Mammary microvascular endothelial cell (primary cell): ENCODE data around the gene PRSS22. TPM values are rescaled to one million over a fixed set of nuclear protein-coding genes. Genes with fewer than 3 reads are reported as not detected.

Source experiments
- total RNA-seq: library from RNA; depleted of rRNA; stranded (reverse); fragments of >200 nt; gene quantifications from 2 replicates; pipeline ENCODE4 v1.2.3, GENCODE V29; 2015

PRSS22 gene
- not detected in 2 replicates for total RNA-seq

DNA sequence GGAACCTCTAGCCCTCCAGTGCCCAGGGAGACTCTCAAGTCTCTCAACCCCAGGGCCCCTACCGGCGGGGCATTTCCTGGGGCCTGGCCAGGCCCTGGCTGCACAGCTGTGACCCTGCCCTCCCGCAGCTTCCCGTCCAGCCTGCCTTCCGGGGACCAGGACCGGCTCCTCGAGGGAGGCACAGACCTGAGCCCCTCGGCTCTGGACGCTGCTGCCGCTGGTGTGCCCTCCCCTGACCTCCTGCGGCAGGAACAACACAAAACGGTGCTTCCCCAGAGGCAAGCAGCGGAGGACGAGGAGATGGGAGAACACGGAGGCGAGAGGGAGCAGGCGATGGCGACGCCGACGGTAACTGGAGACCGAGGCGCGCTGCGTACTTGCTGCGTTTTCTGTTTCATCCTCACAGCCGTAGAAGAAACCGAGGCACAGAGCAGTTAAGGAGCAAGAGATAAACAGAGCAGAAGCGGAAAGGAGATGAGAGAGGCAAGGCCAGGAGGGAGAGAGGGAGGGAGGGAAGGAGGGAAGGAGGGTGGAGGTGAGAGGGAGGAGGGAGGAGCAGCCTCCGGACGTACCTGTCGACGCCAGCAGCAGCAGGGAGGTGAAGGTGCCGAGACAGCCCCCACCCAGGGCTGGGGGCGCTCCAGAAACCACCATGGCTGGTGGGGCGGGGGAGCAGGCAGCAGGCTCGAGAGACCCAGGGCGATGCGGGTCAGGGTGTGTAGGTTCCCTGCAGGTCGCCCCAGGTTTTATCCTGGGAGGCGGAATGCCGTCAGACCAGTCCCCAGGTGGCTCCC lies at the start of gene PRSS22:
TSS of gene PRSS22 (minus strand) at position 720 of the 794 bp plus-strand sequence. CDS start at position 654, 66 bp downstream.

DNA sequence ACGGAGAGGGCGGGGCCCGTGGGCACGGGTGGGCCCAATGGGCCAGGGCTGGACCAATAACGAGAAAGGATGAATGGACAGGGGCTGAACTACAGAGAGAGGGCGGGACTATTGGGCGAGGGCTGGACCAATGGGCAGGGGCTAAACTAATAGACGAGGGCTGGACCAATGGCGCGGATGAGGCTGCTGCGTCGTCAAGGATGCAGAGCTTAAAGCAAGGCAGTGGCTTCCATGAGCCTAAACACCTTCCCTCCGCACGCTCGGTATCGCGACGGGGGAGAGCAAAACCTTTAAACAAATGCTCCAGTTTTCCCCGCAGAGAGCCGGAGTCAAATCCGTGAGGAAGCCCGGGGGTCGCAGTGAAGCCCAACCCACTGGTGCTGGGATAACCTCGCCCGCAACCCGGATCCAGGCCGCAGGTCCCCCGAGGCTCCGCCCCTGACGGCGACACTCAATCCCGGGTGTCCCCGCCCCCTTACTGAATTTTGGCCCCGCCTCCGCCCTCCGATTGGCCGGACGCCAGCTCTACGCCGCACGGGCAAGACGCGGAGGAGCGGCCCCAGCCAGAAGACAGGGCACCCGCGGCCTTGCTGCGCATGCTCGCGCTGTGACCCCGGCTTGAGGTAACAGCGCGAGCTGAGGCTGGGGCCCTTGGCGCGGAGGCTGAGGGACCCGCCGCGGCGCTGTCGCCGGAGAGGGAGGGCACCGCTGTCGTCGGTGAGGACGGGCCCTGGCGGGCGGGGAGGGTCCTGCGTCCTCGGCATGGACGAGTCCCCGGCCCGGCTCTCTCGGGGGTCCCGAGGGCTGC lies 24.9 kb upstream of the PRSS22 start, which contains the start of gene FLYWCH2:
TSS of gene FLYWCH2 (plus strand) at position 566 of the 808 bp plus-strand sequence. CDS start 13,235 bp downstream, outside the sequence.

DNA sequence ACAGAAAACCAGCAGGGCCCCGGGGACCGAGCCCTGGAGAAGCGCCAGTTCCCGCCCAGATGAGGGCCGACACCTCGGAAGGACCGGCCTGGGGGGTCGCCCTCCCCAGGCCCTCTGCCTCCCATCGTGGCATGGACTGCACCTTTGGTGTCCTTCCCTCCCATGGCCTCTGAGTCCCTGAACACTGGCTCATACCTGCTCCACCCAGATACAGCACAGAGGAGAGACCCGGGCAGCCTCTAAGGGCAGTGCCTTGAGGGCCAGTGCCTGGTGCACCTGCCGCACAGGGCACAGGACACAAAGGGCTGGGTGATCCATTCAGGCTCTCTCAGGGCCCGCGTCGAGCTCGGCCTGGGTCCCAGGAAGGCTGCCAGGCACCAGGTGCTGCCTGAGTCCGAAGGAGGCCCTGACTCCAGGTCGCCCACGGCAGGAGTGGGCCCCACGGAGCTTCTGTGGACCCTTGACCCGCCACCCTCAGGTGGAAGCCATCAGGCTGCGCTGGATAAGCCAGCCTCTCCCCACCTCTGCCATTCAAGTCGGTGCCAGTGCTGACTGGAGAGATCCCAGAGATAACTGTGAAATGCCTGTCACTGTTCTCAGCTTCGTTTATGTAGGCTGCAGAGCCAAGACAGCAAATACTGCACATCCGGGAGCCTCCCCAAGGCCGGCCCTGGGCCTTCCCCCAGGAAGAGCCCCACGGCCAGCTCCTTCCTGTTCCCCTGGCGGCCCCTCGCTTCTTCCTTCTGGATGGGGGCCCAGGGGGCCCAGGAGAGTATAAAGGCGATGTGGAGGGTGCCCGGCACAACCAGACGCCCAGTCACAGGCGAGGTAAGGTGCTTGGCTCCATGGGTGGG lies 28.2 kb downstream of the PRSS22 start, which contains the start of gene ZG16B:
TSS of gene ZG16B (plus strand) at position 803 of the 854 bp plus-strand sequence. CDS start 139 bp downstream, outside the sequence.

GRCh38 chr16:2816751-2817339 lies 41.1 kb downstream of the PRSS22 start, which contains the start of gene PRSS21:
Gene PRSS21 (plus strand): TSS chr16:2817237. CDS start chr16:2817269, 32 bp downstream.

Other genes with a start within 250 kb of the PRSS22 start
- 31.5 and 53.4 TPM in 2 replicates for gene KCTD5, start 175.6 kb downstream of the PRSS22 start, total RNA-seq
- gene PRSS27, start 137.9 kb downstream of the PRSS22 start, total RNA-seq = under 0.01 TPM in 1 of 2 replicates, not detected in the other
- gene SRRM2, start 105.5 kb downstream of the PRSS22 start, total RNA-seq = 38.3 and 54.9 TPM in 2 replicates
- gene ELOB, start 80.9 kb downstream of the PRSS22 start, total RNA-seq = 647 and 787 TPM in 2 replicates
- not detected in 2 replicates for gene PRSS33, start 70.6 kb downstream of the PRSS22 start, total RNA-seq
- gene PRSS41, start 59.7 kb downstream of the PRSS22 start, total RNA-seq = not detected in 2 replicates
- gene PRSS21, start 40.9 kb downstream of the PRSS22 start, total RNA-seq = 0.20 and 1.2 TPM in 2 replicates
- gene ZG16B, start 27.9 kb downstream of the PRSS22 start, total RNA-seq = 1.5 and 3.1 TPM in 2 replicates
- gene FLYWCH2, start 25.0 kb upstream of the PRSS22 start, total RNA-seq = 50.6 and 67.3 TPM in 2 replicates
- gene FLYWCH1, start 53.8 kb upstream of the PRSS22 start, total RNA-seq = 41.5 and 51.1 TPM in 2 replicates
- not detected in 2 replicates for gene KREMEN2, start 106.1 kb upstream of the PRSS22 start, total RNA-seq
- gene PAQR4, start 111.2 kb upstream of the PRSS22 start, total RNA-seq = 23.8 and 24.1 TPM in 2 replicates
- gene PKMYT1, start 122.3 kb upstream of the PRSS22 start, total RNA-seq = 28.1 and 31.3 TPM in 2 replicates
- gene CLDN9, start 154.8 kb upstream of the PRSS22 start, total RNA-seq = not detected in 2 replicates
- 0.15 TPM in 1 of 2 replicates, not detected in the other for gene CLDN6, start 160.0 kb upstream of the PRSS22 start, total RNA-seq
- 174 and 225 TPM in 2 replicates for gene TNFRSF12A, start 162.2 kb upstream of the PRSS22 start, total RNA-seq
- 18.6 and 24.1 TPM in 2 replicates for gene HCFC1R1, start 165.8 kb upstream of the PRSS22 start, total RNA-seq
- gene THOC6, start 165.9 kb upstream of the PRSS22 start, total RNA-seq = 30.9 and 37.2 TPM in 2 replicates
- gene BICDL2, start 178.8 kb upstream of the PRSS22 start, total RNA-seq = not detected in 2 replicates
- gene MMP25, start 188.4 kb upstream of the PRSS22 start, total RNA-seq = under 0.01 and 0.15 TPM in 2 replicates
- 824 and 885 TPM in 2 replicates for gene IL32, start 207.5 kb upstream of the PRSS22 start, total RNA-seq
- not detected in 2 replicates for gene ZSCAN10, start 241.1 kb upstream of the PRSS22 start, total RNA-seq